HG03457 (cell line): ENCODE measurements around the gene SIPA1L2.

Experiments used
- ATAC-seq: cut with Tn5 transposase; IDR thresholded peaks from one replicate; pipeline ENCODE4 v1.9.1; 2021; ENCODE audit warnings: moderate number of reproducible peaks; ENCODE audit not compliant: unreplicated experiment

SIPA1L2 gene

DNA sequence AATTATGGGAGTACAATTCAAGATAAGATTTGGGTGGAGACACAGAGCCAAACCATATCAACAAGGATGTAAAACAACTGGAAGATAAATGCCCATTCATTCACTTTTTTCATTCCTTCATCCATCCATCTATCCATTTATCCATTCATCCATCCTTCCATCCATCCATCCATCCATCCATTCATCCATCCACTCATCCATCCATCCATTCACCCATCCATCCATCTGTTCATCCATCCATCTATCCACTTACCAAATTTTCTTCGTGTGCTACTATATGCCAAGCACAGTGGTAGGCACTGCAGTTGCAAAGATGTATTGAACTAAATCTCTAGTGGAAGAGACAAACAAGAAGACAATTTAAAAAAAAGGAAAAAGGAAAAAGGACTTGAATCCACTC is 14.3 kb upstream of the SIPA1L2 start:
- no peak for ATAC-seq

DNA sequence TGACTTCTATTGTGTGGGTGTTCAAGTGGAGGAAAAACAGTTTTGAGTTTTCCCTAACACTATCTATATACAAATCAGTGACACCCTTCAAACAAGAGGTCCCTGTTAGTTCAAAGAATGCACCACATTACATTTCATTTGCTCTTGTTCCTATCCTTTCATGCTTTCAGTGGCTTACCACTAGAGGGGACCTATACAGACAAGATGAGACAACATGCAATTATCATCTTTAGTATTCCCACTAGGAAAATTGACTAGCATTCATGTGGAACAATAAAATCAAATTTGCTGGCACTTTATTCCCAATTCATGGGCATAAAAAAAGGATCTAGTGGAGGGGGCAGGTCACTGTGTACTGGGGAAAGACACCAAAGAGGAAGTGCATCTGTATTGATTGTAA is 13.3 kb upstream of the SIPA1L2 start:
- ATAC-seq = no peak

GRCh38 chr1:232641507-232641906 is 11.6 kb upstream of the SIPA1L2 start:
- ATAC-seq = no peak

- ATAC-seq = no peak
Measured at GRCh38 chr1:232636799-232637198, 6.9 kb upstream of the SIPA1L2 start.

GRCh38 chr1:232635778-232636356 is 5.9 kb upstream of the SIPA1L2 start:
- ATAC-seq = no peak

- ATAC-seq = no peak
Measured at GRCh38 chr1:232635279-232635678, 5.3 kb upstream of the SIPA1L2 start.

DNA sequence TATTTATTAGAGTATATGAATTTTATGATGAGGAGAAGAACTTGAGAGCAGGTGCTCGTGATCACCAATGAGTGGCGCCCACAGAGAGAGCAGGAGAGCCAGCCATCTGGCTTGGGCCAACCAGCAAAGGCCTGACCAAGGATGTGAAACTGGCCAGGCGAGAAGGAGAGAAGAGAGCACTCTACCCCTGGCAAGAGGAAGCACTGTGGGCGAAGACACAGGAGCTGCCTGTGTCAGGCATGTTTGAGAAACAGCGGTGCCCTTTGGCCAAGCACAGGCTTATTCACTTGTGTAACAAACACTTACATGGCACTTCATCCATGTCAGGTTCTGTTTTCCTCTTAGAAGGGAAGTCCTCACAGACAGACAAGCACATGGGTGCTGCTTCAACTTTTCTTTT is 4.2 kb upstream of the SIPA1L2 start:
- ATAC-seq = no peak

DNA sequence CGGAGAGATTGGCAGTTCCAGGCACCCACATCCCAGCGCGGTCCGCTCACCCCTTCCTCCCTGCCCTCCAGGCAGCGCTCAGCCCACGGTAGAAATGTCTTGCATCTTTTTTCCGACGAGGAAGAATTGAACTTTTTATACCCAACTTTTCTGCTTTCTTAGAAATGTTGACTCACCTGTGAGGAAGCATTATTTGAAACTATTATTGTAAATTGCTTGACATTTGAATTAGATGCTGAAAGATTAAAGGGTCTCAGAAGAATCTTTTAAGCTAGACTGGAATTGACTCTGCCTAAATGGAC is 912 bp upstream of the SIPA1L2 start:
- ATAC-seq = no peak

- no peak for ATAC-seq
Measured at GRCh38 chr1:232629250-232630046, 485 bp downstream of the SIPA1L2 start.

- ATAC-seq = no peak
Measured at GRCh38 chr1:232628335-232629249, 1.3 kb downstream of the SIPA1L2 start.

DNA sequence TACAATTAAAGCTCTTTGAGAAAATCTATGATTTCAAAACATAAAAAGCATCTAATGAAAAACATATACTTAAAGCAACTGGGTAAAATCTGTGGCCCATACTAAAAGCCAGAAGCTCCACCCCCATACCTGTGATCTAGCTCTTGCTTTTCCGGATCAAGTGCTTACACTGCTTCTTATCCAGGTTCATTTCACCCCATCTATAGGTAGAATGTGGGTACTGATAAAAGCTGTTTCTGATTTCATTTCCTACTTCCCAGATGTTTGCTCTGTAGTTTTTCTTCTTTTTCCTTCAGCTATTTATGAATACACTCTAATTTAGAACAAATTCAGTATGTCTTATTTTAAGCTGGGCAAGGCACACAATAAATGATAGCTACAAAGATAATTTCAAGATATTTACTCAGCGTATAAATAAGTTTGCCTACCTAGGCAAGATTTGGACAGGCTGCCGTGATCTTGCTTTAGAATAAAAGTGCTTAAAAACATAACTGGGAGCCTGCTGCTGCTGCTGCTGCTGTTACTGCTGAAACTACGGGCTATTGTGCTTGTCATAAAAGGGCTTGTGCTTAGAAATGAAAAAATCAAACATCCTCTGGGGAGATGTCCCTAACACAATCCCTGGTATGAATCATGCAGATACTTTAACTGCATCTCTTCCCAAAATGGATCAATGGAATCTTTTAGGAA is 2.1 kb downstream of the SIPA1L2 start:
- ATAC-seq = no peak

- ATAC-seq = no peak
Measured at GRCh38 chr1:232627171-232627570, 2.8 kb downstream of the SIPA1L2 start.

DNA sequence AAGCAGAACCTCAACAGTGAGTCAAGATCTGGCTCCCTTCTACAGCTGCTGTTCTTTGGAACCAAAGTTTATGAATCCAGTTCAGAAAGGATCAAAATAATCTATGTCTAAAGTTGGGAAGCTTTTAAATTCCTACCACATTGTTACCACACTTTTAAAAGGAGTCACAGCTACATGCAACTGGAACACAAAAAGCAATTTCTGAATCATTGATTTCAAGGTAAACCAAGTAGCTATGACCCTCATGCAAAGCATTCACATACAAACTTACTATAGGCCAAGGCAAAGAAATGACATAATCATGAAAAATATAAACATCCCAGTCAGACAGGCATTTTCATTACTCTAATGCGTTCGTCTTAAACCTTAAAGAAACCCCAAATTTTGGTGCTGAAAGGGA is 3.5 kb downstream of the SIPA1L2 start:
- no peak for ATAC-seq

GRCh38 chr1:232625319-232625868 is 4.5 kb downstream of the SIPA1L2 start:
- no peak for ATAC-seq

- no peak for ATAC-seq
Measured at GRCh38 chr1:232624546-232625281, 5.2 kb downstream of the SIPA1L2 start.

GRCh38 chr1:232622981-232623380 is 7.0 kb downstream of the SIPA1L2 start:
- no peak for ATAC-seq

- ATAC-seq = no peak
Measured at GRCh38 chr1:232622378-232622777, 7.6 kb downstream of the SIPA1L2 start.

DNA sequence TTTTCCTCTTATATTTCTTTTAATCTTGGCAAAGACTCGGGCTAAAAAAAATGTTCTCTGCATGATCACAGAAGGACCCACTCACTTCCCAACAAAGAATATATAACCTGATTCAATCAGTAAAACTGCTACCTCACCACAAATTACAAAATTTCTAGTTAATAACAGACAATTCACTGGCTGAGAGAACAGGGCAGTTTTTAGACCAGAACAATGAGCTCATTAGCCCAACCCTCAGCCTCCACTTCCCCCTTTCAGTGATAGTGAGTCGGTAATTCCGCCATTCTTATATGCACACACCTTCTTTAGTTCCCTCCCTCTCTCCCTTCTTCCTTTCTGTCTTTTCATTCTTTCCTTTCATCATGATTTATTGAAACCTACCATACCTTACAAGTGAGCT is 8.9 kb downstream of the SIPA1L2 start:
- no peak for ATAC-seq

- no peak for ATAC-seq
Measured at GRCh38 chr1:232620356-232620969, 9.5 kb downstream of the SIPA1L2 start.

DNA sequence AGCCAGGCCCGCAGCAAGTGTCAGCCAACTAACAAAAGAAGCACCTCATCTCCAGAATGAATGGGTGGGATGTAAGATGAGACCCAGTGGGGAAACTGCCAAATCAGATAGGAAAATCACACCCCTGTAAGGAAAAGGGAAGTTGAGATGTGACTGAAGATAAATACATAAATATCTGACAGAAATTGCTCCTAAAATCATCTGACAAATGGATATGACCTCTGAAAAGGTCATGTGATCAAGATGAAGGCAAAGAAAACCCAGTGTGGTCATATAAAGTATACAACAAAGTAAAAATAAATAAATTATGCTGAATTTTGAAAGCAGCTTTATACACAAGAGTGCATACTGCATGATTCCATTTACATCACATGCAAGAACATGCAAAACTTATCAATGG is 12.7 kb downstream of the SIPA1L2 start:
- ATAC-seq = no peak
